ENCODE measurements around the gene NCLN.

NCLN gene

GRCh38 chr19:3185461-3186159 lies at the start of gene NCLN:
Gene NCLN, plus strand, starts transcription at chr19:3185930. Its CDS starts 101 bp downstream, at chr19:3186031.
- Histone ChIP-seq H4K20me1 (ENCODE audit: insufficient read depth, low read length) (no peaks in the 10 kb centered on the region), H3K27me3 (ENCODE audit: insufficient read depth, low read length) (no peaks in the 10 kb centered on the region), H3K4me1 (ENCODE audit: insufficient read depth, low read length, severe bottlenecking) (peaks cover 31% of the 10 kb centered on the region), H3K4me2 (ENCODE audit: low read length) (peak within 1 kb of the TSS; percentile 99), H3K9ac (ENCODE audit: low read length) (peak within 1 kb of the TSS; percentile 98), H3F3A (ENCODE audit: insufficient read depth, low read length) (no peaks in the 10 kb centered on the region), H3K9me2 (ENCODE audit: low read depth, low read length) (no peaks in the 10 kb centered on the region), H3K79me2 (ENCODE audit: insufficient read depth, low read length) (peaks cover 34% of the 10 kb centered on the region), H3K9me3 (ENCODE audit: low read length) (no peaks in the 10 kb centered on the region), H3K27ac (ENCODE audit: low read depth, low read length, poor library complexity, severe bottlenecking) (peak within 1 kb of the TSS; percentile 71), H2AFZ (ENCODE audit: low read length) (peak within 1 kb of the TSS; percentile 77), H3K4me3 (ENCODE audit: low read depth, low read length, poor library complexity, severe bottlenecking) (peak within 1 kb of the TSS; percentile 91), H3K36me3 (ENCODE audit: insufficient read depth, low read length) (peaks cover 13% of the 10 kb centered on the region; the same call in 1 of the 2 replicates)
- TF ChIP-seq CTCF (IDR thresholded peaks at IDR 0.05; ENCODE audit: low read length), result no peak
- no peak for TF ChIP-seq EZH2 (IDR thresholded peaks at IDR 0.05; ENCODE audit: borderline replicate concordance, low read length)

GRCh38 chr19:3135961-3136683 lies 49.6 kb upstream of the NCLN start, which contains the start of gene GNA15:
Gene GNA15, plus strand, starts transcription at chr19:3136033. Its CDS starts 418 bp downstream, at chr19:3136451.
- no peak within 1 kb of the TSS for H3K4me2 ChIP-seq (ENCODE audit: low read length)
- H3K4me1 ChIP-seq (ENCODE audit: insufficient read depth, low read length, severe bottlenecking), result no peaks in the 10 kb centered on the region
- no peak within 1 kb of the TSS for H3K27ac ChIP-seq (ENCODE audit: low read depth, low read length, poor library complexity, severe bottlenecking)

GRCh38 chr19:3136684-3137055 lies 49.1 kb upstream of the NCLN start:
- Histone ChIP-seq H3K27ac (ENCODE audit: low read depth, low read length, poor library complexity, severe bottlenecking) (no peak overlapping the region), H4K20me1 (ENCODE audit: insufficient read depth, low read length) (no peaks in the 10 kb centered on the region), H3K27me3 (ENCODE audit: insufficient read depth, low read length) (peaks cover 8% of the 10 kb centered on the region; the same call in 1 of the 2 replicates), H3K36me3 (ENCODE audit: insufficient read depth, low read length) (no peaks in the 10 kb centered on the region), H3K9me2 (ENCODE audit: low read depth, low read length) (no peaks in the 10 kb centered on the region), H3K9ac (ENCODE audit: low read length) (no peak overlapping the region), H3K4me1 (ENCODE audit: insufficient read depth, low read length, severe bottlenecking) (no peaks in the 10 kb centered on the region), H3F3A (ENCODE audit: insufficient read depth, low read length) (no peaks in the 10 kb centered on the region), H3K79me2 (ENCODE audit: insufficient read depth, low read length) (no peaks in the 10 kb centered on the region), H3K4me3 (ENCODE audit: low read depth, low read length, poor library complexity, severe bottlenecking) (no peak overlapping the region), H2AFZ (ENCODE audit: low read length) (no peak overlapping the region), H3K9me3 (ENCODE audit: low read length) (no peaks in the 10 kb centered on the region), H3K4me2 (ENCODE audit: low read length) (no peak overlapping the region)
- TF ChIP-seq EZH2 (IDR thresholded peaks at IDR 0.05; ENCODE audit: borderline replicate concordance, low read length), result no peak
- TF ChIP-seq CTCF (IDR thresholded peaks at IDR 0.05; ENCODE audit: low read length), result no peak

More at GRCh38 chr19:3135961-3136683, 49.6 kb upstream of the NCLN start, which contains the start of gene GNA15:
- Histone ChIP-seq H3K9me2 (ENCODE audit: low read depth, low read length) (no peaks in the 10 kb centered on the region), H2AFZ (ENCODE audit: low read length) (no peak within 1 kb of the TSS), H3K36me3 (ENCODE audit: insufficient read depth, low read length) (no peaks in the 10 kb centered on the region), H3K9me3 (ENCODE audit: low read length) (no peaks in the 10 kb centered on the region), H3F3A (ENCODE audit: insufficient read depth, low read length) (no peaks in the 10 kb centered on the region), H3K27me3 (ENCODE audit: insufficient read depth, low read length) (peaks cover 8% of the 10 kb centered on the region; the same call in 1 of the 2 replicates), H4K20me1 (ENCODE audit: insufficient read depth, low read length) (no peaks in the 10 kb centered on the region), H3K9ac (ENCODE audit: low read length) (no peak within 1 kb of the TSS), H3K4me3 (ENCODE audit: low read depth, low read length, poor library complexity, severe bottlenecking) (no peak within 1 kb of the TSS), H3K79me2 (ENCODE audit: insufficient read depth, low read length) (no peaks in the 10 kb centered on the region)
- TF ChIP-seq CTCF (IDR thresholded peaks at IDR 0.05; ENCODE audit: low read length), result no peak
- TF ChIP-seq EZH2 (IDR thresholded peaks at IDR 0.05; ENCODE audit: borderline replicate concordance, low read length), result no peak
